A673 (cell line): ENCODE results near the gene RFXAP. TPM values are rescaled to one million over a fixed set of nuclear protein-coding genes. Genes with fewer than 3 reads are reported as not detected.
A peak's percentile ranks its signal among the peaks of the same experiment; 100 is the strongest.

ENCODE experiments used
- BruUV-seq: library from RNA; stranded (reverse); fragments of 400-500 nt; replicated peaks from 2 replicates; lab custom pipeline; 2021; lab: Mats Ljungman, UMichigan
- CTCF ChIA-PET: fragments of 300-600 bp; sonication (Branson Sonifier 250); formaldehyde crosslinking; loops from one replicate; lab custom pipeline; 2022; ENCODE audit warnings: antibody characterized with exemption; lab: Charles Lee
- POLR2A ChIA-PET: fragments of 300-600 bp; sonication (Branson Sonifier 250); formaldehyde crosslinking; loops from one replicate; lab custom pipeline; 2022; ENCODE audit warnings: antibody characterized with exemption; ENCODE audit not compliant: low non-redundant PET; lab: Charles Lee
- DNase-seq: peaks from one replicate; pipeline ENCODE4 v3.0.0-alpha.2; 2015; ENCODE audit warnings: low spot score
- H3K27ac ChIP-seq: fragments of 200-600 bp; sonication (generic); 2 replicates; pipeline ENCODE4 v1.5.1; 2016; ENCODE audit warnings: mixed run types, low read depth, mild to moderate bottlenecking, mixed read lengths, antibody characterized with exemption, low read length; ENCODE audit not compliant: poor library complexity, severe bottlenecking
- H3K27me3 ChIP-seq: fragments of 200-600 bp; sonication (generic); replicated peaks from 2 replicates; pipeline ENCODE4 v1.6.1; 2017; ENCODE audit warnings: mixed run types, low read depth, mild to moderate bottlenecking, mixed read lengths, antibody characterized with exemption, low read length; ENCODE audit not compliant: insufficient read depth, poor library complexity
- H3K36me3 ChIP-seq: fragments of 200-600 bp; sonication (generic); 2 replicates; pipeline ENCODE4 v1.6.1; 2016; ENCODE audit warnings: mixed run types, mild to moderate bottlenecking, mixed read lengths, antibody characterized with exemption, low read length; ENCODE audit not compliant: insufficient read depth, poor library complexity, severe bottlenecking
- H3K4me1 ChIP-seq: fragments of 200-600 bp; sonication (generic); 2 replicates; pipeline ENCODE4 v1.6.1; 2017; ENCODE audit warnings: mixed run types, mild to moderate bottlenecking, mixed read lengths, antibody characterized with exemption, low read length; ENCODE audit not compliant: insufficient read depth, poor library complexity, severe bottlenecking
- H3K4me3 ChIP-seq: fragments of 200-600 bp; sonication (generic); 2 replicates; pipeline ENCODE4 v1.5.1; 2016; ENCODE audit warnings: low read depth, mixed run types, mild to moderate bottlenecking, mixed read lengths, low read length; ENCODE audit not compliant: poor library complexity, severe bottlenecking
- H3K9me3 ChIP-seq: fragments of 200-600 bp; sonication (generic); 2 replicates; pipeline ENCODE4 v1.6.1; 2016; ENCODE audit warnings: mixed run types, low read depth, mild to moderate bottlenecking, mixed read lengths, antibody characterized with exemption, low read length; ENCODE audit not compliant: poor library complexity, severe bottlenecking
- CTCF ChIP-seq: fragments of 300-800, 200-600 bp; sonication (generic); conservative IDR thresholded peaks from 2 replicates; pipeline ENCODE4 v1.5.1; 2017; ENCODE audit warnings: low read depth, mild to moderate bottlenecking, antibody characterized with exemption, low read length, moderate library complexity, mixed read lengths
- EZH2 ChIP-seq: fragments of 200-600 bp; sonication (generic); IDR thresholded peaks from 2 replicates; pipeline ENCODE4 v1.6.1; 2017; ENCODE audit warnings: borderline replicate concordance, low read depth, mild to moderate bottlenecking, mixed read lengths, antibody characterized with exemption, low read length; ENCODE audit not compliant: poor library complexity, severe bottlenecking
- intact Hi-C: fragments of 100-400 bp; cut with micrococcal nuclease; formaldehyde crosslinking; loops from one replicate; pipeline ENCODE4 v1.10.0; 2022; ENCODE audit not compliant: unreplicated experiment
- total RNA-seq: library from RNA; stranded (reverse); gene quantifications from 2 replicates; pipeline ENCODE4 v1.2.3, GENCODE V29; 2021

Gene RFXAP
- total RNA-seq, 1 experiment from 2014 or later, result 29.2 TPM

- H3K4me3 ChIP-seq, result peak overlapping the region; percentile 79
- H3K9me3 ChIP-seq, result no peaks in the 10 kb centered on the region
- POLR2A ChIA-PET, result no interaction called here
- TF ChIP-seq EZH2 (no peak), CTCF (no peak; the same call in 1 of the 2 replicates)
- intact Hi-C loops, result loop anchor here (2.0 to 10.0 kb wide), 2 partner anchors 243 to 337 kb away; no protein-coding TSS in a partner anchor
- no peaks in the 10 kb centered on the region for H3K27me3 ChIP-seq
- CTCF ChIA-PET, result no interaction called here
- no TSS peak for BruUV-seq
- H3K4me1 ChIP-seq, result peaks cover 25% of the 10 kb centered on the region
- DNase-seq, result no peak
- H3K27ac ChIP-seq, result peak overlapping the region; percentile 89
- peaks cover 4% of the 10 kb centered on the region for H3K36me3 ChIP-seq
Observed at GRCh38 chr13:36817996-36818803, 822 bp upstream of the RFXAP start.

- CTCF ChIA-PET, result interaction anchor here (1.1 kb wide), 1 partner anchor 247 kb away, joined by 4 read pairs; no protein-coding TSS in a partner anchor
- H3K4me3 ChIP-seq, result peak overlapping the region; percentile 79
- peak; percentile 61 for DNase-seq
- BruUV-seq, result no TSS peak
- peaks cover 12% of the 10 kb centered on the region for H3K36me3 ChIP-seq
- H3K27me3 ChIP-seq, result no peaks in the 10 kb centered on the region
- intact Hi-C loops, result loop anchor here (2.0 to 10.0 kb wide), 3 partner anchors 145 to 339 kb away; partner anchors contain the start of gene SERTM1
- no peaks in the 10 kb centered on the region for H3K9me3 ChIP-seq
- TF ChIP-seq CTCF (no peak), EZH2 (no peak)
- peaks cover 34% of the 10 kb centered on the region for H3K4me1 ChIP-seq
- POLR2A ChIA-PET, result interaction anchor here (0.6 kb wide), 1 partner anchor 1479 kb away, joined by 4 read pairs; no protein-coding TSS in a partner anchor
- peak overlapping the region; percentile 89 for H3K27ac ChIP-seq
Observed at GRCh38 chr13:36819739-36820090, 693 bp downstream of the RFXAP start.

GRCh38 chr13:36820222-36820621 is 1.2 kb downstream of the RFXAP start:
- BruUV-seq, result no TSS peak

More at GRCh38 chr13:36820222-36820621, 1.2 kb downstream of the RFXAP start:
- Histone ChIP-seq H3K27me3 (no peaks in the 10 kb centered on the region), H3K36me3 (peaks cover 17% of the 10 kb centered on the region), H3K4me3 (peak overlapping the region; percentile 79), H3K4me1 (peaks cover 33% of the 10 kb centered on the region), H3K27ac (peak overlapping the region; percentile 89), H3K9me3 (no peaks in the 10 kb centered on the region)
- DNase-seq, result no peak
- ChIA-PET CTCF (no interaction called here), POLR2A (no interaction called here)
- intact Hi-C loops, result loop anchor here (10.0 kb wide), 1 partner anchor 145 kb away; the partner anchor contains the start of gene SERTM1
- no peak for TF ChIP-seq CTCF
- no peak for TF ChIP-seq EZH2
